ENCODE measurements around the gene TCF12.

The TCF12 gene

DNA sequence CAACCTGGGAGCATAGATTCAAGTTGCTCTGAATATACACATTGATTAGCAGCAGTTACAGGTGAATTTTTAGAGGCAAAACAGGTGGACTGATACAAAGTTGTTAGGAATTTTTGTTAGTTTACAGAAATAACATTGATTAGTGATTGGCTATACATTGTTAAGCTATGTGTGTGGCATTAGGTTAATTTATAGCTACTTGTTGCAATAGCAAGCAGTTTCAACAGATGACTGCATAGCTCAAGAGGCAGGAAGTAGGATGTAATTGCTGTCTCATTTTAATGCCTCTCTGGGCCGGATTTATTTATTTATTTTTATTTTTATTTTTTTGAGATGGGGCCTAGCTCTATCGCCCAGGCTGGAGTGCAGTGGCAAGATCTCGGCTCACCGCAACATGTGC lies 99.7 kb downstream of the TCF12 start:
- no peak for DNase-seq (ENCODE audit: low read depth in 2 of 2)

DNA sequence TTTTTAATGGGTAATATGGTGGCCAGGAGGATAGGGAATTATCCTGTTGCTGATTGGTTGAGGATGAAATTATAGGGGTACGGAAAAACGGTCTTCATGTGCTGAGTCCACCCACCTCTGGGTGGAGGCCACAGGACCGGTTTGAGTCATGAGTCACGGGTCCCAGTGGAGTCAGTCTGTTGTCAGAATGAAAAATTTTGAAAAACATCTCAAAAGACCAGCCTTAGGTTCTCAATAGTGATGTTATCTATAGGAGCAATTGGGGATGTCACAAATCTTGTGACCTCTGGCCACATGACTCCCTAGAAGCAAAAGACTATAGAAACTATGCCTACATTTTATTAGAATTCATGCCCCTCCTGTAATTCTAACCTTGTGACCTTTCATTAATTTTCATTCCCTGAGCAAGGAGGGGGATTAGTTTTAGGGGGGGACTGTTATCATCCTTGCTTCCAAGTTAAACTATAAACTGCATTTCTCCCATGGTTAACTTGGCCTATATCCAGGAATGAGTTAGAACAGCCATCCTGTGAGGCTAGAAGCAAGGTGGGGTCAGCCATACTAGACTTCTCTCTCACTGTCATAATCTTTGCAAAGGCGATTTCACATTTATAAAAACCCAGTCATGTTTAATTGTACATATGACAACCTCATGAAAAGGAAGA lies 101.2 kb downstream of the TCF12 start:
- DNase-seq (ENCODE audit: low read depth in 2 of 2), result no peak

DNA sequence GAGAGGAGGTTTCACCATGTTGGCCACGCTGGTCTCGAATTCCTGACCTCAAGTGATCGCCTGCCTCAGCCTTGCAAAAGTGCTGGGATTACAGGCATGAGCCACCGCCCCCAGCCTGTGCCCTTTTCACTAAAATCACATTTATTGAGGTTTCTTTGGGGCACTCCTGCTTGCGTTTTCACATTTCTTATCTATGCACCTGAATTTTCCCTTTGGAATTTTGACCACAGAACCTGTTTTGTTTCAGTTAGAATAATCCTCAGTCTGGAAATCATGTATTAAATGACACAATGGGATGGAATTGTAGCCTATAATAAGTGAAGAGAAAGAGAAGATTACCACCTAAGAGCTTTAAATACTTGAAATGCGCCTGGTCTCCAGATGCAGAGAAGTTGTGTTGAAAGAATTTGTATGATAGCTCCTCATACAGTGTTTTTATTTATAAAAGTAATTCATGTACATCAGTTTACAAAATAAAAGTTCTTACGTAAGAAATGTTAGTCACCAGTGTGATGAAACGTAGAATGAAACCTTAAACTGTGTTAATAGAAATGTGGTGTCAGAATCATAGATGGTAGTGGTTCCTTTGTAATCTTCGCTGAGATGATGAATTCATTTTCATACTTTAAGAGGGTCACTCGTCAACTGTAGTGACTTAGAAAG lies 107.0 kb downstream of the TCF12 start:
- DNase-seq (ENCODE audit: low read depth in 2 of 2), result no peak

DNA sequence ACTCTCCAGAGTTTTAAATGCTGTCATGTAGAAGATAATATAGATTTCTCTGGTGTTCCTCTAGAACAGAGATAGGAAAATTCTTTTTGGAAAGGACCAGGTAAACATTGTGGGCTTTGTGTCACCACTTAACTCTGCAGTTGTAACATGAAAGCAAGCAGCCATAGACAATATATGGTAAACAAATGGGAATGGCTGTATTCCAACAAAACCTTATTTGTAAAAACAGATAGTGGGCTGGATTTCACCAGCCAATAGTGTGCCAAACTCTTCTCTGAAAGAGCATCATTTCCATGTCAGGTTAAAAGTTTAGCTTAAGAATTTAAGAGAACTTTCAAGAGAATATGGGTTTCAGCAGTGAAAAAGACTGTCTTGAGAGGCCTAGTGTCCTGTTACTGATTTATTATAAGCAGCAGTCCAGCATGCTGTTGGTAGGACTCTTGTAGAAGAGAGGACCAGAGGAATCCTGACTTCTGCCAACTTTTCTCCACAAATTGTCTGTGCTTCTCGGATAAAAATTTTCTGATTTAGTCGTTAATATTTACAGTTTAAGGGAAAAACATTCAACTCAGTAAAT lies 107.7 kb downstream of the TCF12 start:
- DNase-seq (ENCODE audit: low read depth in 2 of 2), result no peak

DNA sequence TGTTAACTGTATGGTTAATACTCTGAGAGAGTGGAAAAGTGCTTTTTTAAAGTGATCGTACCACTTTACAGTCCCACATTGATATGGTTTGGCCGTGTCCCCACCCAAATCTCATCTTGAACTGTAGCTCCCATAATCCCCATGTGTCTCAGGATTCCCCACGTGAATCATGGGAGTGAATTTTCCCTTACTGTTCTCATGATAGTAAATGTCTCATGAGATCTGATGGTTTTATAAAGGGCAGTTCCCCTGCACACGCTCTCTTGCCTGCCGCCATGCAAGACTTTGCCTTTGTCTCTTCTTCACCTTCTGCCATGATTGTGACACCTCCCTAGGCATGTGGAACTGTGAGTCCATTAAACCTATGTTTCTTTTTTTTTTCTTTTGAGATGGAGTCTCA lies 109.2 kb downstream of the TCF12 start:
- DNase-seq (ENCODE audit: low read depth in 2 of 2), result no peak

DNA sequence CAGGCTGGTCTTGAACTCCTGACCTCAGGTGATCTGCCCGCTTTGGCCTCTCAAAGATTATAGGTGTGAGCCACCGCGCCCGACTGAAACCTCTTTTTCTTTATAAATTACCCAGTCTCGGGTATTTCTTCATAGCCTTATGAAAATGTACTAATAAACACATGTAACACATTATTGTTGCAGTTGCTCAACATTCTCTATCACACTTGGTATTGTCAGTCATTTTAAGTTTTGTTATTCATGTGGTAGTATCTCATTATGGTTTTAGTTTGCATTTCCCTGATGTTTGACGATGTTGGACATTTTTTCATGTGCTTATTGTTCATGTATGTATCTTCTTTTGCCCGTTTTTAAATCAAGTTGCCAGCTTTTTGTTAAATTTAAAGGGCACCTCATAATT lies 109.7 kb downstream of the TCF12 start:
- DNase-seq (ENCODE audit: low read depth in 2 of 2), result no peak

DNA sequence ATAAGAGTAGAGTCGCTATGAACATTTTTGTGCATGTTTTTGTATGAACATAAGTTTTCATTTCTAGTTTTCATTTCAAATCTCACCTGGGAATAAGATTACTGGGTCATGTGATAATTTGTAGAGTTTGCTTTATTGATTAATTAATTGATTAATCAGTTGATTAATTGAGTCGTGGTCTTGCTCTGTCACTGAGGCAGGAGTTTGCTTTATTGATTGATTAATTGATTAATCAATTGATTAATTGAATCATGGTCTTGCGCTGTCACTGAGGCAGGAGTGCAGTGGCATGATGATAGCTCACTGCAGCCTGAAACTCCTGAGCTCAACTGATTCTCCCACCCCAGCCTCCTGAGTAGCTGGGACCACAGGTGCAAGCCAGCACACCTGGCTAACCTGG lies 111.6 kb downstream of the TCF12 start:
- no peak for DNase-seq (ENCODE audit: low read depth in 2 of 2)

DNA sequence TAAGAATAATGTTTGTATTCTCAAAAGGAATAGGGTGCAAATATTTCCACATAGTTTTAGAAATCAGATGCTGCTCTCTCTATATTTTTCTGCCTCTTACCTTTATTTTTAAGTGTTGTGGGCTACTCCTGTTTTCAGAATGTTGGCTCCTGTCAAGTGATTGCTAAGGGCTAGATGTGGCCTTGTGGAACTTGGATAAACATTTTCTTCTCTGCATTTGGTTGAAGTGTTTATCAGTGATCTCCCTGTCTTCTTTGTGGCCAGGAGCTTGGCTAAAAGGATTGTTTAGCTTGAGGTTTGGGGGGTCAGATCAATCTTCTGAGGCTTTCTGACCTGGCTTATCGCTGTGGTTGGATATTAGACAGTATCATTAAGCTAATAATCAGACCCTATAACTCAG lies 112.6 kb downstream of the TCF12 start:
- DNase-seq (ENCODE audit: low read depth in 2 of 2), result no peak

DNA sequence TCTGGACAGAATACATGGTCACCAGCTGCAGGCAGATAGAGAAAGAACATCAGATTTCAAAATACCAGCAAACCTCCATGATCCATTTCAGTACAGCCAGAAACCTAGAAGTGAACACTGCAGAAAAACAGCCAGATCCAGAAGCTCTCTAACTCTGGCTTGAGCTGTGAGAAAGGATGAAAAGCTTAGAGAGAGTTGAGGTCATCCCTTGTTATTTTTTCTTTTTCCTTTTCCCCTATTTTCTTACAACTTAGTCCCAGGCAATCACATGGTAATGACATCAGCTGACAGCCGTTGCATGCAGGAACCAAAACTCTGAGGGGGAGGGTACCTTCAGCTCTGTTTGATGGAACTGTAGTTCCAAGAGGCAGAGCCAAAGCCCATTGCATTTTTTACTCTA lies 113.2 kb downstream of the TCF12 start:
- DNase-seq (ENCODE audit: low read depth in 2 of 2), result no peak

DNA sequence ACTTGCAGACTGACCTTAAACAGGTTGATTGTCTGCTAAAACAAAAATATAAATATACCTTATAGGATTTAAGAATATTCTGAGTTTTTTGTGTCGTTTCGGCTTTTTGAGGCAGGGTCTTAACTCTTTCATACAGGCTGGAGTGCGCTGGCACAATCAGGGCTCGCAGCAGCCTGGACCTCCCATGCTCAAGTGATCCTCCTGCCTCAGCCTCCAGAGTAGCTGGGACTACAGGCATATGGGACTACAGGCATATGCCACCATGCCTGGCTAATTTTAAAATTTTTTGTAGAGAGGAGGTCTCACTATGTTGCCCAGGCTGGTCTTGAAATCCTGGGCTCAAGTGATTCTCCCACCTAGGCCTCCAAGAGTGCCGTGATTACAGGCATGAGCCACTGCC lies 113.9 kb downstream of the TCF12 start:
- no peak for DNase-seq (ENCODE audit: low read depth in 2 of 2)

DNA sequence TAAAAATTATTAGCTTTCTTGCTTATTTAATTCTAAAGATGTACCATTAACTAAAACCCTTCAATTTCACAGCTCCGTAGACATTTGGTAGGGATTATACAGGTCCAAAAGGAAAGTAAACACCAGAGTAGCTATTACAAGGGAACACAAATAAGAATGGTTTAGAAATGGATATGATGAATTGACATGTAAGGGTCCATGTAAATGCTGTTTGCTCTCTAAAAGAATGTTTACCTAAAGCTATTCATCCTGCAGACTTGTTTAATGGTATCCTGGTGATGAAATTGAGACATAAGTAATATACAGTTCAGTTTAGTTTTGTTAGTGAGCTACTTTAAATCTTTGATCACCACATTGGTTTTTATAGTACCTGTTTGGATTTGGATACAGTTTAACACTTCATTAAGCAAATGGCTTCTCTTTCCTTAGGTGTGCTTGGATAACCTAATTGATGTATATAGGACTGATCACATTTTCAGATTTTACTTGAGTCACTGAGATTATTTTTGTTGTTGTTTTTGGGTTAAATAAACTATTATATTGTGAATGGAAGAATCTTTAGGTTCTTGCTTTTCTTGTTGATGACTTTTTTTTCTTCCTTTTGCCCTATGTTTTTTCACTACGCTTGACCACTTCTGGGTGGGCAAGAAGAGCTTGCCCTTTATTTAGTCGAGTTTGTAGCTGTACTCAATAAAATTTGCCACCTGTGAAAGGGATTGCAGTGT lies 115.4 kb downstream of the TCF12 start:
- no peak for DNase-seq (ENCODE audit: low read depth in 2 of 2)

DNA sequence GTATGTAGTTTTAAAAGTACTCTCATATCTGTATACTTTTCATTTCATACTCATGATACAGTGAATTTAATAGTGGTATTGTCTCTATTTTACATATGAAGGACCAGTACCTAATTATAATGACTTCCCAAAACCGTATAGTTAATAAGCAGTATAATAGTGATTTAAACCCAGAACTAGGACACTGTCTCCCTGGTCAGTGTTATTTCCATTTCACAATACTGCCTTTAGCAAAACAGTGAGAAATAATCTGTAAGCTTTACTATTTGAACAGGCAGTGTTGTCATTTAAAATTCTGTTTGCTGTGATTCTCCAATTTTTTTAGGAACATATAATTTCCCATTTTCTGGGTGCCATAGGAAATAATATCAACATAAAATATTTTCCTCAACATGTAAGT lies 116.2 kb downstream of the TCF12 start:
- no peak for DNase-seq (ENCODE audit: low read depth in 2 of 2)

DNA sequence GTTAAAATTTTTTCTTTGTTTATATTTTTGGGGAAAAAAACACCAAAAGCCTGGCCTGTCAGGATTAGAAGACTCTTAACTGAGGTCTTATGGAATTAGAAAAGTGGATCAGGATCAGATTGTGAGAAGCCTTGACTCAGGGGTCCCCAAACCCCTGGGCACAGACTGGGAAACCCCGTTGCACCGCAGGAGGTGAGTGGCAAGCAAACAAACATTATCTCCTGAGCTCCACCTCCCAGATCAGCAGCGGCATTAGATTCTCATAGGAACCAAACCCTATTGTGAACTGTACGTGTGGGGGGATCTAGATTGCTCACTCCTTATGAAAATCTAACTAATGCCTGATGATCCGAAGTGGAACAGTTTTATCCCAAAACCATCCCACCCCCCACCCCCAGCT lies 117.2 kb downstream of the TCF12 start:
- DNase-seq (ENCODE audit: low read depth in 2 of 2), result no peak

DNA sequence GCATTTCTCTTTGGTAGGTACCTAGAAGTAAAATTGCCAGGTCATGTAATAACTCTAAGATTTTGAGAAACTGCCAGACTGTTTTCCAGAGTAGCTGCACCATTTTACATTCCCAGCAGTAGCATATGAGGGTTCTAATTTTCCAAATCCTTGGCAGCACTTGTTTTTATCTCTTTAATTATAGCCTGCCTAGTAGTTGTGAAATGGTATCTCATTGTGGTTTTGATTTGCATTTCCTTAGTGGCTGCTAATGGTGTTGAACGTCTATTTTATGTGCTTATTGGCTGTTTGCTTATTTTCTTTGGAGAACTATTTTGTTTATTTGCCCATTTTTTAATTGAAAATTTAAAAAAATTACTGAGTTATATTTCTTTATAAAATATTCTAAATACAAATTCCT lies 117.9 kb downstream of the TCF12 start:
- DNase-seq (ENCODE audit: low read depth in 2 of 2), result no peak

DNA sequence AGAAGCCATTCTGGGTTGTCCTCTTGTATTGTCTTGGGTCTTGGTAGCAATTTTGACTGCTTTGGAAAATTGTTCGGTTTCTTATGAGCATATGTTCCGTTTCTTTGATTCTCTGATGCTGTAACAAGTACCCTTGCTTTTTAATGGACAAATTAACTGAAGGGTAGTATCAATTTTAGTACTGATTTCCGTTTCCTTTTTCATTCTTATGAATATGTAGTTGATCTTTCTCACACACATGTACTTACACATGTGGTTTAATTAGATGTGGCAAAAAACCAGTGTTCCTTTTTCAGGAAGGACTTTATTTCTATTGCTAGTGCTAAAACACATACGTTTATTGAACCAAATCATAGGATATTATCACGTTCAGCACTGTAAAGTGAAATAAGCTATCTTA lies 119.1 kb downstream of the TCF12 start:
- no peak for DNase-seq (ENCODE audit: low read depth in 2 of 2)

DNA sequence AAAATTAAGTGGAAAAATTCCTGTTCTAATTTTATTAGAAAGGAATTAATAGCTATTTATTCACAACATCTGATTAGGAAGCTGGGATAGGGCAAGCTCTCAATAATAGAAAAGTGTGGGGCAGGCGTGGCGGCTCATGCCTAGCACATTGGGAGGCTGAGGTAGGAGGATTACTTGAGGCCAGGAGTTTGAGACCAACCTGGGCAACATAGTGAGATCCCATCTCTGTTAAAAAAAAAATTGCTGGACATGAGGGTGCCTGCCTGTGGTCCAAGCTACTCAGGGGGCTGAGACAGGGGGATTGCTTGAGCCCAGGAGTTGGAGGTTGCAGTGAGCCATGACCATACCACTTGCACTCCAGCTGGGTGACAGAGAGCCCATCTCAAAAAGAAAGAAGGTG lies 119.6 kb downstream of the TCF12 start:
- no peak for DNase-seq (ENCODE audit: low read depth in 2 of 2)

DNA sequence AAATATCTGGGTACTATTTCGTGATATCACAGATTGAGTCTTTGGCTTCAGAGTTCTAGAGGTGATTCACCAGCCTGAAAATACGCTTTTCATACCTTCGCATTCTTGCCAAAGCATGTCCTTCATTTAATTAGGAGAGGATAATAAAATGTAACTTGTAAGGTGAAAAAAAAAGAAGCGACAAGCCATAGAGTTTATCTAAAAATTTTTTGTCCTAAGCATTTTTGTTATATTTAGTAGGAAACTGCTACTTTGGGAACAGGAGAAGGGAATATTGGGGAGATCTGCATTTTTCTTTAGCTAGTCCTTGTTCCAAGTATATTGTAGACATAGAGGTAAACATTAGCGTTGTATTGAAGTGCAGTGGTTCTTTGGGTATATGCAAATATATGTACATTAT lies 120.1 kb downstream of the TCF12 start:
- DNase-seq (ENCODE audit: low read depth in 2 of 2), result no peak

DNA sequence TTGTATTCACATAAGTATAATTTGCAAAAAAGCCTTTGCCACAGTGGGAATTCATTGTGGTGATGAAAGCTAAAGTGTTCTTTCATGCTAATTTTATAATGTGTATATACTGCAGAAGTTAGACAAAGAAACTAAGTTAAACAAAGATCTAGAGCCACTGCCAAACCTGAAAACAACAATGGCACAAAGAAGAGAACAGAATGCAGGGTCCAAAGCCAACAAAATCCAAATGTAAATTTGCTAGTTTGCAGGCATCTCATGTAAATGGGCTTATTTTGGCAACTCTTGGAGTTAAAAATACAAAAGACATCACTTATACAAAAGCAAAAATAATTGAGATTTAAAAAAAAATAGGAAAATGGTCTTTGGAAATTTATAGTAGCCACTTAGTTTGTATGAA lies 123.0 kb downstream of the TCF12 start:
- no peak for DNase-seq (ENCODE audit: low read depth in 2 of 2)

DNA sequence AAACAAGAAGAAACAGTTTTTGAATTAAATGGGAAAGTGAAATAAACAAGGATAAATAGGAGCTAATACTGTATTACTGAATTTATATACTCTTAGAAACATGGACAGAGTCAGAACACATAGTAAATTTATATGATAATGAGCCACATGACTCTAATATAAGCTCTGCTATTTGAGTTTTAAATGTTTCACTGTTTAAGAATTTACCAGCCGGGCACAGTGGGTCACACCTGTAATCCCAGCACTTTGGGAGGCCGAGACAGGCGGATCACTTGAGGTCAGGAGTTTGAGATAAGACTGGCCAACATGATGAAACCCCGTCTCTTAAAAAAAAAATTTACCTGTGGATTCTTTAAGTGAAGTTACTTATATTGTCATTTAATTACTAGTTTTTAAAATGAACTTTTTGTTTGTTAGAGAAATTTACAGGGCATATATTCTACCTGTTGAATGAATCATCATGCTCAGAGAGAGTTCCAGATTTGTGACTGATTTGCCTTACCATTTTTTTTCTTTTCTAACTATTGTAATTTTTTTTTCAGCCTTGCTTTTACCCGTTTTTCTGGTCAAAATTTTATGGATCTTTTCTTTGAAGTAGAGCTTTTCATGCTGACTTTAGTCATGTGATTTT lies 125.7 kb downstream of the TCF12 start:
- DNase-seq (ENCODE audit: low read depth in 2 of 2), result no peak

DNA sequence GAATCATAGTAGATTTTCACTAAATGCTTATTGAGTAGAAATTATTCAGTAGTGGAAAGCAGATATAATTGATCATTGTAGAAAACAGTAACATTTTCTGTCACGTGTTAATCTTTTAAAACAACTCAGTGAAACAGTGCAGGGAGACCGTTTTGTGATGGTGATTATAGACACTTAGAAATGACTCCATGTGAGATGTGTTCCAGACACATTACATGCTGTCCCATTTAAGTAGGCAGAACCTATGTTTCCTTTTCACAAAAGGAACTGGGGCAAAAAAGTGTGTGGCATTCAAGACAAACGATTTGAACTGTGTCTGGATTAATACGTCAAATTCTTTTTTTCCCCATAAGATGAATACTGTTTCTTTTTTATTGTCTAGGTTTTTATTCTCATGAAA lies 126.5 kb downstream of the TCF12 start:
- DNase-seq (ENCODE audit: low read depth in 2 of 2), result no peak

DNA sequence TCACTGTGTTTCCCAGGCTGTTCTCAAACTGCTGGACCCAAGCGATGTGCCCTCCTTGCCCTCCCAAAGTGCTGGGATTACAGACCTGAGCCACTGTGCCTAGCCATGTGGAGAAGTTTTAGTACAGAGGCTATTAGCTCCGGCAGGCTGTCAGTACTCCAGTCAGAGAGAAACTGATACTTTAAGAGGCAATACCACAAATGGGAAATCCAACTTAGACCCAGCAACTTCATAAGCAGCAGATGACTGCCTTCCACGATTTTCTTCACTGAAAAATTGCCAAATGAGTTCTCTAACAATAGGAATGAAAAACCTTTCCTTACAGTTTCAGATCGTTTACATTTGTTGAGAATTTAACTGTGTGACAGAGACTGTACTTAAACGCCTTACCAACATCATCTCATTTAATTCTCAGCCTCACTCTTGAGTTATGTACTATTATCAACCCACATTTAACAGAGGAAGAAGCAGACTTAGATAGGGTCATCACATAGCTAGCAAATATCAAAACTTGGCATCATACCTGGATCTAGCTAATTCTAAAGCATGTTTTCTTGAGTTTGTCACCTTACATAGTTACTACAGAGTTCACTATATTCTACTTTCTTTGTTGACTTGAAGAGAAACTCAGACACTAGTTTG lies 127.4 kb downstream of the TCF12 start:
- no peak for DNase-seq (ENCODE audit: low read depth in 2 of 2)

DNA sequence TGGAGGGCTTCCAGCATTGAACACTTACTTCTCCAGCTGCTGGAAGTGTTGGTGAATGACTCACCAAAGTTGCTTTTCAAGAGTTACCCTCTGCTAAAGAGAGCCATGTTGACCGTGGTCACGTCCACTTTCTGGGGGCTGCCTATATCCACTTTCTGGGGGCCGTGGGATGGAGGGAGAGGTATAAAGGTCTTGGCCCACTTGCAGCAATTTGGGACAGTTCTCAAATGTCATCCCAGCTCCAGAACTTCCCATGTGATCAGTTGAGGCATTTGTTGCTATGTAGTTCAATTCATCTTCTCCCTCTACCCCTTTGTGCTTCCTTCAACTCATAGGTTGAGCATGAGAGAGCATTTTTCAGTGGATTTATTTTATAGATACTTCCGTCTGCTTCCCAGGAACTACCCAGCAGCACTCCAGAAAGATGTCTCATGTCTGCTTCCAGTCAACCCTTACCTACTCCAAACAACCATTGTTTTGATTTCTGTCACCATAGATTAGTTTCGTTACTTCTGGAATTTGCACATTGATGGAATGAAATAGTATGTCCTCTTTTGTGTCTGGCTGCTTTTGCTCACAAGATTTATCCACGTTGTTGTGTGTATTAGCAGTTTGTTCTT lies 130.6 kb downstream of the TCF12 start:
- no peak for DNase-seq (ENCODE audit: low read depth in 2 of 2)

Data from stimulated activated CD8-positive, alpha-beta memory T cell treated with anti-CD3 and anti-CD28 coated beads, Interleukin-15, amount 100 ng/mL, for 48 hours (primary cell).